G401 (cell line): ENCODE measurements around the gene YIF1A. TPM values are rescaled to one million over a fixed set of nuclear protein-coding genes. Genes with fewer than 3 reads are reported as not detected.
A peak's percentile ranks its signal among the peaks of the same experiment; 100 is the strongest.
"Not testable (repeated sequence)": the region's sequence is repeated elsewhere in the genome, so short reads cannot be mapped to it uniquely, and the experiment has no call there.

ENCODE experiments used
- DNase-seq: peaks from one replicate; pipeline ENCODE4 v3.0.0-alpha.2; 2015; ENCODE audit warnings: low spot score
- in situ Hi-C: cut with HindIII; loops from 2 replicates; pipeline ENCODE4 v1.10.0; 2016; ENCODE audit warnings: low sequenced_read_pairs, mixed read lengths
- total RNA-seq: library from RNA; depleted of rRNA; stranded (reverse); fragments of >200 nt; shearing (Covaris generic); gene quantifications from 2 replicates; pipeline ENCODE4 v1.2.3, GENCODE V29; 2014

YIF1A gene
- total RNA-seq, 1 experiment from 2014 or later = 106 TPM

DNA sequence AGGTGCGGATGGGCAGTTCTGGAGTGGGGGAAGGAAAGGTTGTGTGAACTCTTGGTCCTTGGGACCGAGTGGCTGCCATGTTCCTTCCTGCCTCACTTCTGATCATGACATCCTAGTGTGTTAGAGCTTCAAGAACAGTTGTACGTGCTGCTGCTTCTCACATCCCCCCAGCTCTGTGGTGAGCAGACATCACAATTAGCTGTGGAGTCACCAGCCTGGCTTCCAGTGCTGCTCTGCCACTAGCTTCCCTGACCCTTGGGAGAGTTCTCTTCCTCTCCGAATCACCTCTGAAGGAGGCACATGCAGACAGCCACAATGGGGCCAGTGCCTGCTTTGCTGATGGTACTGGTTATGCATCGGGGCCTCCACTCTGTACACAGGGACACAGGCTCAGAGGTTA is 26.8 kb downstream of the YIF1A start:
- DNase-seq = no peak

DNA sequence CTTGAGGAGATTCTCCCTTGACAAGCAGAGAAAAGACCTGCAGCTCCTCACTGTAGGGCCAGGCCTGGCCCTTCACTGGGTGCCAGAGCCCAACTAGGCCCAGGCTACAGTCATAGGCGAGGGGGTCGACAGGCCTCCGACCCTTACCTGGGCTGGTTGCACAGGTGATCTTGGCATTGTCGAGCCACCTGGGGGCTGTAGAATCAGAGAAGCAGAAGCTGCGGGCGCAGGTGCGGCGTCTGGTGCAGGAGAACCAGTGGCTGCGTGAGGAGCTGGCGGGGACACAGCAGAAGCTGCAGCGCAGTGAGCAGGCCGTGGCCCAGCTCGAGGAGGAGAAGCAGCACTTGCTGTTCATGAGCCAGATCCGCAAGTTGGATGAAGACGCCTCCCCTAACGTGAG is 27.4 kb downstream of the YIF1A start:
- no peak for DNase-seq
- in situ Hi-C loops = no loop called here

More for the DNA sequence above, 26.8 kb downstream of the YIF1A start:
- in situ Hi-C loops = no loop called here

DNA sequence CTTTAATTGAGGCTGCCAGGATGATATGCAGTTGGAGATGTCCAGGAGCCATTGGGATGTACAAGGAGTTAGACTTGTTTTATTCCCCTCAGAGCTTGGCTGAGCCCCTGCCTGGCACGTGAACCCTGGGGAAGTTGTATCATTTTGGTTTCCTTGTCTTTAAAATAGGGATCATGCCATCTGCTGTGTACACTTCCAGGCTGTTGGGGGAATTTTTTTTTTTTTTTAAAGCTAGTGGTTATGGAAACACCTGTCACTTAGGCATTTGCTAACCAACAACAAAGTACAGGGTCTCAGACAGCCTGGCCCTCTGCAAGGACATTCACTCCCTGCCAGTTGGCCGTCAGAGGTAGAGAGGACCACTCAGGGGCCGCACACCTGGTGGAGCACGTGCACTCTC is 29.0 kb downstream of the YIF1A start:
- in situ Hi-C loops = no loop called here
- no peak for DNase-seq

DNA sequence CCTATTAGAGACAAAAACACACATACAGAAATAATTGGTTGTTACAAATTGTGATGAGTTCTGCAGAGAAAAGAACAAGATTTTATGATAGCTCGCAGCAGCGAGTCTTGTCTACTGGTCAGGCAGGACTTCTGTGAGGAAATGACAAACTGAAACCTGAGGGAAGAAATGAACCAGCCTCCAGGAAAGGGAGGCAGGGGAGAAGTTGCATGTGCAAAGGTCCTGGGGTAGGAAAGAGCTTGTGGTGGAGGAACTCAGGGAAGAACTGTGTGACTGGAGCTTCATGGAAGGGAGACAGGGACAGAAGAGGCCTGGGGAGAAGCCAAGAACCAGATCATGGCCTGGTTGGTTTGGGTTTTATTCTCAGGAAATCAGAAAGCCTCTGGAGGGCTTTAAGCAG is 29.7 kb downstream of the YIF1A start:
- in situ Hi-C loops = no loop called here

DNA sequence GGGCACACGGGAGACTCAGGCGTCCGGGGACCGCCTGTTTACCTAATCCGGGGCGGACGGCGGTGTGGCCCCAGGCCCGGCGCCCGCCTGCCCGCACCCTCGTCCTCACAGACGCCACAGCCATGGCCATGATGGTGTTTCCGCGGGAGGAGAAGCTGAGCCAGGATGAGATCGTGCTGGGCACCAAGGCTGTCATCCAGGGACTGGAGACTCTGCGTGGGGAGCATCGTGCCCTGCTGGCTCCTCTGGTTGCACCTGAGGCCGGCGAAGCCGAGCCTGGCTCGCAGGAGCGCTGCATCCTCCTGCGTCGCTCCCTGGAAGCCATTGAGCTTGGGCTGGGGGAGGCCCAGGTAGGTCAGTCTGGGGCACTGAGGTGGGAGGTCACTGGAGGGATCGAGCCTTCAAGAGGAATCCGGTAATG is 30.5 kb downstream of the YIF1A start:
- DNase-seq = no peak
- in situ Hi-C loops = no loop called here

More for the DNA sequence above, 29.7 kb downstream of the YIF1A start:
- no peak for DNase-seq

DNA sequence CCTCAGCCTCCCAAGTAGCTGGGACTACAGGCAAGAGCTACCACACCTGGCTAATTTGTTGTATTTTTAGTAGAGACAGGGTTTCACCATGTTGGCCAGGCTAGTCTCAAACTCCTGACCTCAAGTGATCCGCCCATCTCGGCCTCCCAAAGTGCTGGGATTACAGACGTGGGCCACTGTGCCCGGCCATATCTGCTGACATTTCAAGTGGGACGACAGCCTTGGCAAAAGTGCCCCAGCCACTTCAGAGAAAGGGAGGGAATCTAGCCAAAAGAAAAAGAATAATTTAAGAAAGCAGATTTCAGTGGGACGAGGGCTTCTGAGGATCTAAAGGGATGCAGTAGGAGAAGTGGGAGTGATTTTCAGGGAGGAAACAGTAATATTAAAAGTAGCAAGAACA is 35.9 kb downstream of the YIF1A start:
- in situ Hi-C loops, DNase-seq: not testable (repeated sequence)

DNA sequence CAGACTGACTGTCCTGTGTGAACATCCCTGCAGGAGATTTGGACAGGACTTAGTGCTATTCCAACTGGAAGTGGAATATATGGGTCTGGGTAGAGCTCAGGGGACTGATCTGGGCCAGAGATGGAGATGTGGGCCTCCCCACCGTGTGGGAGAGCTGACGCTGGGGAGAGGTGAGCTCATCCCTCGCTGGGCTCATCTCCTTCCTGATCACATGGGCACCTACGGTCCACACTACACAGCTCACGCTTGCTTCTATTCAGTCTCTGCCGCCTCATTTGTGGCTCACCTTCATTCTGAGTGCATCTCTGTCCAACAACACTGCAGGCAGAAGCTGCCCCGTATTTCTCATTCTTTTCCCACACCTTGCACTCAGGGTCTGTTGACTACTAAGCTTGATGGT is 37.1 kb downstream of the YIF1A start:
- in situ Hi-C loops = no loop called here
- DNase-seq = peak; percentile 80

DNA sequence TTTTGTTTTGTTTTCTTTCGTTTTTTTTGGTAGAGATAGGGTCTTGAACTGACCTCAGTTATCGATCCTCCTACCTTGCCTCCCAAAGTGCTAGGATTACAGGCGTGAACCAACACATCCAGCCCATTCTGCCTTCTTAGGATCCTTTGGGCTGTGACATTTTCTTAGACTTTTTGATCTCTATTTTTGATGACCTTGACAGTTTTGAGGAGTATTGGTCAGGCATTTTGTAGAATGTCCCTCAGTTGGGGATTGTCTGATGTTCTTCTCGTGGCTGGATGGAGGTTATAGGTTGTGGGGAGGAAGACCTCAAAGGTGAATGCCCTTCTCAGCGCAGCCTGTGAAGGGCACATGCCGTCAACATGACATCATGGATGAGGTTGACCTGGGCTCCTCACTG is 40.0 kb downstream of the YIF1A start:
- DNase-seq = no peak
- in situ Hi-C loops = no loop called here

DNA sequence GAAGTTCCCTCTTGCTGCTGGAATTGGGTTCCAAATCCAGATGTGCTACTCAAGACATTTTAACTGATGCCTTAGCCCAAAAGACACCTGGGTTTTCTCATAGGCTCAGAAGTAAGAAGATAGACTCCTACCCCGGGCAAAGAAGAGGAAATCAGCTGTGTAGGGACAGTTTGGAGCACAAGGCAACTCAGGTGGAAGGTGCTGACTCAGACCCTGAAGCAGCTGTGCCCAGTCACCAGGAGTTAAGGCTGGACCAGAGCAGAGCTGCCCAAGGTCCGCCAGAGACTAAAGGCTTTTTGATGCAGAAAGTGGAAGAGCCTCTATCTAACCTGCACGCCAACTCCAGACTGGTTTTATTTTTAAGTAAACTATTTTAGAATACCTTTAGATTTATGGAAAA is 41.1 kb downstream of the YIF1A start:
- no peak for DNase-seq
- in situ Hi-C loops = no loop called here

DNA sequence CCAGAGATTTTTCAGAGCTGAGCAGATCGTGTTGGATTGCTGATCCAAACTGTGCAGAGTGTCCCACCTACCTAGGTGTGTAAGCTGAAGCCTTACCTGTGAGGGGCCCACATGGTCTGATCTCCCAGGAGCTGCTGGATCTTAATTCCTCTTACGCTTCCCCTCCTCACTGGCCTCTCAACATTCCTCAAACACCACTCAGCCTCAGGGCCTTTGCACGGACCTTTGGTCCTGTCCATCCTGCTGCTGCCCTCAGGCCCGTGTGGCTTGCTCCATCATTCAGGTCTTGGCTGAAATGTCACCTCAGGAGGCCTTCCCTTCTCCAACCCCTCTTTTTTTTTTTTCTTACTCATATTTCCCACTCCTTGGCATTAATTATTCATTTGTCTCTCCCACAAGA is 41.6 kb downstream of the YIF1A start:
- DNase-seq = no peak
- in situ Hi-C loops = no loop called here

DNA sequence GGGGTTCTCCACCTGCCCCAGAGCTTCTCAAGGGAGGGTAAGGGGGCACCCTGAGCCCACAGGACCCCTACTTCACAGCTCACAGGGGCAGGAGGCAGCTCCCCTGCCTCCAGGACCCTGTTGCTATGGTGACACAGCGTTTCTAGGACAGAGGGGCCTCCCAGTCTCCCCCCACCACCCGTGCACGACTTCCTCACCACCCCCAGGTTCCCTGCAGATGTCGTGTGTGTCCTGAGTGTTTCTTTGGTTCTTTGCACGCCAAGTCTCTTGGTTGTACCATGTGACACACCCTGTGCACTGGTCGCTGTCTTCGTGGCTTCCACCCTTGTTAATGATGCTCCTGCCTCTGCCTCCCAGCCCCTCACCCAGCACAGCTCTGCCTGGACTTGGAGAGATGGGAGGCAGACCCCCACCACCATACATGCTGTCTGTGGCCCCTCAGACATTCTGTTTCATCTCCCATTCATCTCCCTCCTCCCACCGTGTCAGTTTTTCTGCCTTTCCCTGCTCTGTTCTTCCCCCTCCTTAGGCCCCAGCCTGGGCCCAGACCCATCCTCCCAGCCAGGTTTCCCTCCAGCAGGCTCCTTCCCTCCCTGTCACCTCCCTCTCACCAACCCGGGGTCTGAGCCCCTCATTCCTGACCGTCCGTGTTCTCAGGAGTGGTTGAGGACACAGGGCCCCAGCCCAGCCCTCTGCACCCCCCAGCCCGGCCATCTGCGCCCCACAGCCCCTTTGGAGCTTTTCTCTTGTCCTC is 45.0 kb downstream of the YIF1A start:
- in situ Hi-C loops = no loop called here
- no peak for DNase-seq

DNA sequence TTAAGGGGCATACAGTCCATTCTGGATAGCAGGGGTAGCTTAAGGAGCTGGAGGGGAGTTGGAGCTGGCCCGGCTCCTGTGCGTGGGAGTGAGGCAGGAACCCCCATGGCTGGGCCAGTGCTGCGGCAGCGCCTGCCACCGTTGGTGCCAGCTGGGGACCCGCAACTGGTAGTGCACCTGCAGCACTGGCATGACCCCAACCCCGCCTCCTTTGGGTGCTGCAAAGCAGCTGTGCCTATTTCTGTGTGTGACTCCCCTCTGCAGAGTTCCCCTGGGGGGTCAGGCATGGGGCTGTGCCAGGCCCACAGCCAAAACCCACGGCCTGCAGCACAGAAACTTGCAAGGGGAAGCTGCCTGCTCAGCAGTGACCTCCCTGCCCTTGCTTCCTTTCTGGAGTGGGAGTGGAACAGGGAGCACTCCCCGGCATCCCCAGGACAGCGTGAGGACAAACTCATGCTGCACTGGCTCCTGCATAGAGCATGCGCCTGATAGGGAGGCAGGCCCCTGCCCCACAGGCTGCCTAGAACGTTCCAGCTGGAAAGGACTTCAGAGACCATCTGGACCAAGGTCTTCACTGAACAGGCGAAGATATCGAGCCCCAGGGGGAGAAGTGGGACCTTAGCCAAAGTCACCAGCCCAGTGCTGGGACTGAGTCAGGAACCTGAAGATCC is 46.7 kb downstream of the YIF1A start:
- in situ Hi-C loops = no loop called here

DNA sequence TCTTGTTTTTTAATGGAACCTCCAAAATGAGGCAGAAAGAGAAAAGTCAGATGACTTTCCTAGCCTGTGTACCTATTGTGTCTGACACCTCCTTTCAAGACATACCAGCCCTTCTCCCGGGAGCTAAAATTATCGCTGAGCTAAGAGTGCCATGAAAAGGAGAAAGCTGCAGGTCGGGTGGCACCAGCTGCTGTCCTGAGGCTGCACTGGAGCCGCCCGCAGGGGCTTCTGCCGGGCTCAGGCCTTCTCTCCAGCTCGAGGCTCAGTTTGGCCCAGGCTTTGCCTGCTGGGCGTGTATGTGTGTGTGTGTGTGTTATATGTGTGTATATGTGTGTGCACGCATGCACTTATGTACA is 48.2 kb downstream of the YIF1A start:
- in situ Hi-C loops = no loop called here
- DNase-seq = no peak

More for the DNA sequence above, 46.7 kb downstream of the YIF1A start:
- peak; percentile 93 for DNase-seq

DNA sequence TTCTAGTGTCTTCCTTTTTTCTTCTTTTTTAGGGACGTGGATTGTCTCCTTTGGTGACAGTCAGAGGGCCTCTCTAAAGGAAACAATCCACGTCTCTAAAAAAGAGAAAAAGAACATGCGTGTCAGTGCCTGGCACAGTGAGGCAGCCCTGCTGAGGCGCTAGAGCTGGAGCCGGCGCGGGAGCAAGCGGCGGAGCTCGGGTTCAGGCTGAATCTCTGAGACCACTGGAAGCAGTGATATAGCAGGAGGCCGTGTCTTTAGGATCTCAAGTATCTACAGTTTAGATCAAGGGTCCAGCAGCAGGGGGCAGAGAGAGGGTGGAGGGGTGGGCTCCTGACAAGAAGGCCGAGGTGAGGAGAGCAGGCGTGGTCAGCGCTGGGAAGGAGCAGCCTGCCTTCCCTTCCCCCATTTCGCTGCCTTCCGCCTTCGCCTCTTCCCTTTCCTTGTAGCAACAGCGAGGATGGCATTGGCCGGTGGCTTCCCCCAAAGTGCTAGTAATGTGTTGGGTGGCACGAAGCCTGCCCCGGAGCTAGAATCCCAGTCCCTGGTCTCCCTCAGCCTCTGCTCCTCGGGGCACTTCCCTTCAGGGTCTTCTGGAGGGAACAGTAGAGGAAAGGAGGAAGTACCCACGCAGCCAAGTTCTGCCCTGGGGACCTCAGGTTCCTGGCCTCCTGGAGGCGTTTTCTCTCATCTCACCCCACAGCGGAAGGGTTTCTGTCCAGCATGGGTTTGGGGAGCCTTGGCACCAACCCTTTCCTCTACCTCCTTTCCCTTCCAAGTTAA is 48.8 kb downstream of the YIF1A start:
- in situ Hi-C loops = no loop called here

DNA sequence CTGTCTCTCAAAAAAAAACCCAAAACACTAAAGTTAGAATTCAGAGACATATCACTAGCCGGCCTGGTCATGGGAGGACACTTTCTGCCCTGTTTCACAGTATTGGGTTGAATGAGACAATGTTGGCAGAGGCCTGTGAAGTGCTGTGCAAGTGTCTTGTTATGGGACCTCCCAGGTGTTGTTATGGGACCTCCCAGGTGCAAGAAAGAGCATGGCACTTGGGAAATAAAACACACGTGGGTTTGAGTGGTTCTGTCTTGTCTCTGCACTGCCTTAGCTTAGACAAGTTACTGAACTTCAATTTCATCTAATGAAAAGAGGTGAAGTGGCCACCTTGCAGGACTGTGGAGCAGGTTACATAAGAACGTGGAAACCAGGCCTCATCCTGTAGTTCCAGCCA is 49.4 kb downstream of the YIF1A start:
- DNase-seq = no peak
- in situ Hi-C loops = no loop called here

More for the DNA sequence above, 48.8 kb downstream of the YIF1A start:
- DNase-seq = no peak

DNA sequence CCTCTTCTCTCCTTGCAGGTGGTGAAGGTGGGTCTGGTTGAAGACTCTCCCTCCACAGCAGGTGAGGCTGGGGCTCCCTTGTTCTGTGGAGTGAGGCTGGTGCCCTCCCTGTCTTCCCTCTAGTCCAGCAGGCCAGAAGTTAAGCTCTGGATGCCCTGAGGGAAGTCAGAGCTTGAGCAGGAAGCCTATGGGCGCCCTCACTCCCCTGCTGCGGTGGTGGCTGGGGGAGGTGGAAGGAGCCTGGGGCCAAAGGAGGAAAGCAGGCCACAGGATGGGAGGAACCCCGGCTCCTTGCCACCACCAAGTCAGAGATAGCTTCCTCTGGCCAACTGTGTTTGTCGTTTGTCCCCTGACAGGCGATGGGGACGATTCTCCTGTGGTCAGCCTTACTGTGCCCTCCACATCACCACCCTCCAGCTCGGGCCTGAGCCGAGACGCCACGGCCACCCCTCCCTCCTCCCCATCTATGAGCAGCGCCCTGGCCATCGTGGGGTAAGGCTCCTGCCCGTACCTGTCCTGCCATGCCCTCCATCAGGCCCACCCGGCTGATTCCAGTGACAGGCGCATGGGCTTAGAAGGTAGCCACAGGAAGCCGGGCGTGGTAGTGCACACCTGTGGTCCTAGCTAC is 50.0 kb downstream of the YIF1A start:
- no peak for DNase-seq
- in situ Hi-C loops = no loop called here

DNA sequence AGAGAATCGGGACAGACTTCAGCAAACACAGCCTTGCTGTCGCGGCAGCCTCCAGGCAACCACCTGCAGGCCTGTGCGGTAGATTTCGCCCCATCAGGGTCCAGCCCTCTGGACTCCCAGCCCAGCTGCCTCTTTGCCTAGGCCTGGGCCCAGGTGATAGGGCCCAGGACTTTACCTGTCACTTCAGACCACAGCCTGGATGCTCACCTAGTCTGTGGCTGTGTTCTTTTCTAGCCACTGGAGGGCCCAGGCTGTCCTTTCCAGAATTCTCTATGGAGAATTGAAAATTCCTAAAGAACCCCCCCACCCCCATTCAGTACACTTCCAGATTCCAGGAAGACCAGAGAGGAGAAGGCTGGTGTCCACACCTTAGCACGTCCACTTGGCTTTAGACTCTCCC is 51.1 kb downstream of the YIF1A start:
- no peak for DNase-seq
- in situ Hi-C loops = no loop called here

DNA sequence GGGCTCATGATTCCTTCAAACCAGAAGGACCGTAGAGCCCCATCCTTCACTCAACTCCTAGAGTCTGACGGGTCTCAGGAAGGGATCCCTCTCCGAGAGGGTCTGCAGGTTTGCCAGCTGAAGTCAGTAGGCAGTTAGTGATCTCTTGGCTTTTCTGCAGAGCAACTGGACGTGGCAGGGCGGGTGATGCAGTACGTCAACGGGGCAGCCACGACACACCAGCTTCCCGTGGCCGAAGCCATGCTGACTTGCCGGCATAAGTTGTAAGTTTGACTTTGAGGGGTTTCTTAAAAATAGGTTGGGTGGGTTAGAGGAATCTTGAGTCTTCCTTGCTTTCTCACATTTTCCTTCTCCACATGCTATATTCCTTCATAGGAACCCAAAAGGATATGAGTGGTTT is 53.8 kb downstream of the YIF1A start:
- no peak for DNase-seq

More for the DNA sequence above, 53.8 kb downstream of the YIF1A start:
- in situ Hi-C loops = no loop called here
